Hematopoietic multipotent progenitor cell treated with erythropoietin and hydrocortisone succinate and interleukin-3 and kit ligand, for 4 days (in vitro differentiated cells): ENCODE measurements around the gene NDUFS6.

Source experiments
- DNase-seq: peaks from one replicate; pipeline ENCODE4 v3.0.0-alpha.2; 2015

The NDUFS6 gene

DNA sequence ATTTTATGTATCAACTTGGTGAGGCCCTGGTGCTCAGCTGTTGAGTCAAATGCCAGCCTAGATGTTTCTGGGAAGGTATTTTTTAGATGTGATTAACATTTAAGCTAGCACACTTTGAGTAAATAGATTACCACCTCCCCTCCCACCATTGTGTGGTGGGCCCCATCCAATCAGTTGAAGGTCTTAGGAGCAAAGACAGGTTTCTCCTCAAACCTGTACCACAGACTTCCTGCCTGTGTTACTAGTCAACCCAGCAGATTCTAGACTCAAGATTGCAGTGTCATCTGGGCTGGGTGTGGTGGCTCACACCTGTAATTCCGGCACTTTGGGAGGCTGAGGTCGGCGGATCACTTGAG is 35.3 kb upstream of the NDUFS6 start:
- no peak for DNase-seq

DNA sequence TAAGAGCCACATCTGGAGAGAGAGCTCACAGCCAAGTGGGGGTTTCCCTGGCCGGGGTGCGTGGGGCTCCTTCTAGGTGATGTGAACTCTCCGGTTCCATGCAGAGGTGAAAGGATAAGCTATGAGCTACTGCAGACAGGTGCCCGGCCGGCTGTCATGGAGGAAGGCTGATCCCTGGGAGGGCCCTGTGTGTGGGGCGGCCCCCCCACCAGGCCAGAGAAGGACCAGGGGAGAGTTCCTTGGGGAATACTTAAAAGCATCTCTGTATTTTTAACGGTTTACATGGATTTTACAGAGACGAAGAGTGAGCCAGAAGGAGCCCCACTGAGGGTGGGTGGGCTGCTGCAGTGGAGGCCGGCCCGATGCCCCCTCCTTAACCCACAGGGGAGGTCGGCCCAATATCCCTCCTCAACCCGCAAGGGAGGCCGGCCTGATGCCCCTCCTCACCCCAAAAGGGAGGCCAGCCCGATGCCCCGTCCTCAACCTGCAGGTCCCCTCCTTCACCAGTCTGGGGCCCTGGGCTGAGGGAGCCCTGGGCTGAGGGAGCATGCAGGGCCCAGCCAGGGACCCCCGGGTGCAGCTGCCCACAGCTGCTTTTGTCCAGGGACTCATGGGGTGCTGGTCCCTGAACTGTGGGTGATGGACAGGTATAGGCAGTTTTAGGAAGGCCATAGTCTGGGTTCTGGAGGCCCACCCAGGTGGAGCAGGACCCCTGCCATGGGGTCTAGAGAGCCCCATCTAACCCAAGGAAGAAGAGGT is 33.5 kb upstream of the NDUFS6 start:
- no peak for DNase-seq

DNA sequence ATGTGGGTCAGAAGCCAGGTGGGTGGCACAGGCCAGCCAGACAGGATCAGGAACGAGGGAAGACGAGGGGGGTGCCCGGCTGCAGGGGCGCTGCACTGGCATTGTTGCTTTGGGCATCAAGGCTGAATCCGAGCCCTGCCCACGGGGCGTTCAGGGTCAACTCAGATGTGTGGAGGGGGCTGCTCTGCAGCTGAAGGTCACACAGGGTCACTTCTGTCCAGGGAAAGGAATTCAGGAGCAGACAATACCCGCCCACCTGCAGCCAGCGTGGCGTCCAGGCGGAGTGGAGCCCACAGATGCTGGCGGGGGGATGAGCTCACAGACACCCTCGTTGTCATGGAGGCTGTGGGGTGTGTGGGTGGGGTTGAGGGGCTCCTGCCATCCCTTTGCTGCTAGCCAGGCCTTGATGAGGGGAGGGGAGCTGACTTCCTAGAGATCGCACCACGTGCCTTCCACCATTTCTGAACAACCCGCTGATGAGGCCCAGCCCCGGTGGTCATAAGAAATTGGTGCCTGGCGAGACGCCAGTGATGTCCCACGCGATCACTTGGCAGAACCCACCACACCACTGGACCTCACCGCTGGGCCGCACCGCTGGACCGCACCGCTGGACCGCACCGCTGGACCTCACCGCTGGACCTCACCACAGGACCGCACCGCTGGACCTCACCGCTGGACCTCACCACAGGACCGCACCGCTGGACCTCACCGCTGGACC is 32.8 kb upstream of the NDUFS6 start:
- no peak for DNase-seq

DNA sequence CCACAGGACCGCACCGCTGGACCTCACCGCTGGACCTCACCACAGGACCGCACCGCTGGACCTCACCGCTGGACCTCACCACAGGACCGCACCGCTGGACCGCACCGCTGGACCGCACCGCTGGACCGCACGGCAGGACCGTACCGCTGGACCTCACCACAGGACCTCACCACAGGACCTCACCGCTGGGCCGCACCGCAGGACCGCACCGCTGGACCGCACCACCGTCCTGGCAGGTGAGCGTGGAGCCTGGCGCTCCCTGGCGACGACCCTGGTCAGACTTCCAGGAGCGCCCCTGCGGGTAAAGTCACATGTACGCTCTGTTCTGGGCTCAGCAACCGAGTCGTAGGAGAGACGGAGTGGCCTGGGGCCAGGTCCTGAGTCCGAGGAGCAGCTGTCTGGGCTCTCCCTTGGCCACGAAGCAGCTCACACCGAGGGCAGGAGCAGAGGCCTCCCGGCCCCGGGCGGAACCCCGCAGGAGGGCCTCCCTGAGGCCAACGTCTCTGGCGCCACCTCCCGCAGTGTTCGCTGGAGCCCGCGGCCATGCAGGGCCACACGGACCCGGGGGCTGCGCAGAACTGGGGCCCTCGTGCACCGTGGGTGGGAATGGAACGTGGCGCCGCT is 32.1 kb upstream of the NDUFS6 start:
- DNase-seq = no peak

DNA sequence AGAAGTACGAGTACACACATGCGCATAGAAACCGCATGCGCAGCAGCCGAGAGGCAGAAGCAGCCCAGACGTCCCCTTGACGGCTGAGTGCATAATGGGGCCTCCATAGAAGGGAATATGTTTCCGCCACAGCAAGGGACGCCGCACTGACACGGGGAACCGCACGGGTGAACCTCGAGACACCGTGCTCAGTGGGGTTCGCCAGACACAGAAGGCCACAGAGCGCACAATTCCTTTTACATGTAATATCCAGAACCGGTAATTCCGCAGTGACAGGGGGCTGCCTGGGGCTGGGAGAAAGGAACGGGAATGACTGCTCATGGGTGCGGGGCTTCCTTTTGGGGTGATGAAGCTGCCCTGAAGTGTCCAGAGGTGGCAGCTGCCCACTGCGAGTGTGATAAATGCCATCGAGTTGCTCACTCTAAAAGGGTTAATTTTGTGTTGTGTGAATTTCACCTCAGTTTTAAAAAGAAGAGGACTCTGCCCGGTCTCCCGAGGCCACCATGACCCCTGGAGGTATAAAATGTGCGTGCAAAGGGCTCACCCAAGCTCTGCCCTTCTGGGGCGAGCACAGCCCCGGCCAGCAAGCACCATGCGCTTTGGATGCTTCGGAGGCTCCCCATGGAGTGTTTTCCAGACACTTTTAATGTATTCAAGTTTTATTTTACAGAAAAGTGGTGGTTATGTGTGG is 31.3 kb upstream of the NDUFS6 start:
- no peak for DNase-seq

DNA sequence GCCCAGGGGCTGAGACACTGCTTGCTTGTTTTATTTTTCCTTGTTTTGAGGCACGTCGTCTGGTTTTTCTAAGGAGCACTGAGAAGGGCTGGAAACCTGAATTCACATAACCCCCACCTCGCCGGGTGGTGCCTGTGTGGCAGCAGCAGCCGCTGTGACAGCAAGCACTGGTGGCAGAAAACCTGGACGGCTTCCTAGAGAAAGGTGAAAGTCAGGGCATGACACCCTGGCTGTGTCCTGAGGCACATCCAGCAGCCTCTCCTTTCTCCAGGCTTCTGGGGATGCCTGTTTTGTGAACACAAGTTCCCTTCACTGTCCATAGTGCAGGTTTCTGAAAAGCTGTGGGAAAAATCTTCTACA is 30.8 kb upstream of the NDUFS6 start:
- no peak for DNase-seq

DNA sequence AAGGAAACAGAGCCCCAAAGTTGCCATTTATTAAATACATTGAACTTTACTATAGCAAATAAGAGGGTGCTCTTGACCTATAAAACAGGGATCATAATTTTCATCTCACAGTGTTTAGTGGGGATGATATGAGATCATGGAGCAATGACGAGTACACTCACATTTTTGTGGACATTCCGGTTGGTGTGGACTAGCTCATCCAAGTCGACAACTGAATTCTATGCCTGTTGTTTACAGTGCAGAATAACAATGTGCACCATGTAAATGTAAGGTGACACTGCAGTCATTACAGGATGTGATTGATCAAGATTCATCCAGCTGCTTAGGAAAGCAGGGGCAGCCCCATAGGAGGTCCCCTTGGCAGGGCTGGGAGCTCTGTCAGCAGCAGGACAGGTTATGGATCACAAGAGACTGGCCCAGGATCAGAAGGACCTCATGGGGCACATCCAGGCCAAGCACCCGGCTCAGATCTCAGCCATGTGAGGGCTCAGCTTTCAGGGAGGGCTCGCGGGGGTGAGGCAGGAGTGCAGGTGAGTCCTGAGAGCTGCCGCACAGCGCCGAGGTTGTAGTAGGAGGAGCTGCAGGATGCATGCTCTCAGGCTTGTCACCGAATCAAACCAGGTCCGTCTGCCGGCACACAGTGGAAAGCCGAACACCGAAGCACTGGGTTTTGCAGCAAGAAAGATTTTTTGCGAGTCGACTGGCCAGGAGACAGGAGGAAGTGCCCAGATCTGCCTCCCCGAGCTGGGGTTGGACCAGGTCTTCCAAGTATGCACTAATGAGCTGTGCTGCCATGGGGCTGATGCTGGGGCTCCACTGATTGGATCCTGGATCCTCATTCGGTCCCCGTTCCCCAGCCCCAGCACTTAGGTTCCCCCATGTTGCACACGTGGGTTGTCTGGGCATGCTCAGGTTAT is 29.8 kb upstream of the NDUFS6 start:
- DNase-seq = no peak

DNA sequence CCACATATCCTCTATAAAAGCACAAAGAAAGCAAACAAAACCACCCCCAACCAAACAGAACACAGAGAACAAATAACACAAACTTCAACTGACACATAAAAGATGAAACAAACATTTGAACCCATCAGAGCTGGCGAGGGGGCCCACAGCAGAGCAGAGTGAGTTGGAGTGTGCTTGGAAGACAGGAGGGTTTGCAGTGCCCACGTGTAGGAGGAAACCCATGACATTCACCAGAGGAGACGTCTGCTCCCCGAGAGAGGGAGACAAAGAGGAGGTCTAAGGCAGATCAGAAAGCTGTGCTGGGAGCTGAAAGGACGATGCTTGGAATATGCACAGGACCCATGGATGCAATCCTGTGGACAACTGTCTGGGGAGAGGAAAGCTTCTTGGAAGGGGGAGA is 28.6 kb upstream of the NDUFS6 start:
- DNase-seq = peak; percentile 10

DNA sequence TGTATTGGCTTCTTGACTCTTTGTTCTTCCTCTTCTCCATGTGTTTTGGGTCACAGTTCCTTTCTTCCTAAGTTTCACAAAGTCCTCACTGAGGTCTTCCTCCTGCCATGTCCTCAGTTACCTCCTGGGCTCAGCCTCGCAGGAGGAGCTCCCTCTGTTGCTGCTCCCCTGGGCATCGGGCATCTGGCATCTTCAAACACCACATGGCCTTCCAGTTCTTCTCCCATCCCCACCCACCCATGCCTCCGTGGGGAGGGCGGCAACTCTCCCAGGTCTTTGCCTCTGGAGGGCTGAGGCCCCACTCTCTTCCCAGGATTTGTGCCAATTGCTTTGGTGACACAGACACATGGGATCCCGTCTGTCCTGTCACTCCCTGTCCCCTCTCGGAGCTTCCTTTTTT is 24.4 kb upstream of the NDUFS6 start:
- DNase-seq = no peak

DNA sequence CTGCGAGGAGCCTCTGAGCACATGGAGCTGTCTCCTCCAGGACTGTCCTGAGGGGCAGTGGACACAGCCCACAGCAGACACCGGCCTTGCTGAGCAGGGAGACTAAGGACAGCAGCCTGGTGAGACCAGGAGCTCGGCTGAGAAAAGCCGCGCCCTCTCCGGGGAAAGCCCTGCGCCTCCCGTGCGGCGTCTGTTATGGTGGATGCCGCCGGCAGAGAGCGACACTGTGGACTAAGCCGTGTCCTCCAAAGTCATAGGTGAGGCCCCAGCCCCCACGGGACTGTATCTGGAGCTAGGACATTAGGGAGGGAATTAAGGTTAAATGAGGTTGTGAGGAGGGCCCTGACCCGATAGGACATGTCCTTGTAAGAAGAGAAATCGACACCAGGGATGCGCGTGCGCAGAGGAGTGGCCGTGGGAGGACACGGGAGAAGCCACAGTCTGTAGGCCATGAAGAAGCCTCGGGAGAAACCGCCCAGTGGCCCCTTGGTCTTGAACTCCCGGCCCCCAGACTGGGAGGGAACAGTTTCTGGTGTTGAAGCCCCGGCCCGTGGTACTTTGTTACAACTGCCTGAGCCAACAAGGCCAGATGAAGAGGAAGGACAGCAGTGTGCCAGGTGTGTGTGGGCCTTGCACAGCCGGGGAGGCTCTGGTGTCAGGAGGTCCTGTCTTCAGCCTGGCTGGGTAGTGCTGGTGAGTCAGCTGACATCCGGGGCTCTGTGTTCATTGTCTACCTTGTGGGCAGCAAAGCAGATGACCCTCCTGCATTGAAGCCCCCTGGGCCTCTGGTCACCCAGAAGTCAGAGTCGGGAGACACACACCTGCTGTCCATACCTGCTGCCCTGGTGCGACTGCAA is 23.7 kb upstream of the NDUFS6 start:
- no peak for DNase-seq

DNA sequence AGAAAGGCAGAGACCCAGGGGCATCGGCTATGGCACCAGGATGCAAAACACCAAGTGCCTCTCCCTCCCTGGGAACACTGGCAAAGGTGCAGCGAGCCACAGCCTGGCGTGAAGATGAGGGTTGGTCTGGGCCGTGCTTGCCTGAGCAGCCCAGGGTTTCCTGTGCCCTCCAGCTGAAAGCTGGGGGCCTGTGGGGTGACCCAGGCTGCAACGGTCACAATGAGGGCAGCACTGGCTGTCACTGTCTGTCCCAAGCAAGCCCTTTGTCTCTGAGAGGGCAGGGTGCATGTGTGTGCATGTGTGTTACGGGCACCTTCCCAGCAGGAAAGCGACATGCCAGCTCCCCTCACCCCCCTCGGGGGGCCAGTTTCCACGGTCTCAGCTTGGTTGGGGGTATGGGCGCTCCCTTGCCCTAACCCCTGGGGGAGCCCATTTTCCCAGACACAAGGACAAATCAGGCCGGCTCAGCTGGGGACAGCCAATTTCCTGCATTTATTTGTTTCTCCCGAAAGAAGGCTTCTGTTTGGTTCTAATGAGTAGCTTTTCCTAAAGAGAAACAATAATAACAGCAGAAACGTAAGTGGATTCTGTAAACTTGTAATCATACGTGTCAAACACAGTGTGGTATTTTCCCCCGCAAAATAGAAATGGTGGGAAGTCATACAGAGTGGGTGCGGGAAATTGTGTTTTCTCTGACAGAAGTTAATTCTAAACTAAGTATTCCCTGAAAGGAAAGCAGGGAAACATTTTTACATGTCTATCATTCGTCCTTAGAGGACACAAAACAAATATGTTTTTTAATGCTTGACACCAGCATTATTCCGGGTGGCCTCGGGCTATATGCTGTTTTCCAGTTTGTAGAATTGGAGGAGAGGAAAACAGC is 22.8 kb upstream of the NDUFS6 start:
- DNase-seq = no peak

DNA sequence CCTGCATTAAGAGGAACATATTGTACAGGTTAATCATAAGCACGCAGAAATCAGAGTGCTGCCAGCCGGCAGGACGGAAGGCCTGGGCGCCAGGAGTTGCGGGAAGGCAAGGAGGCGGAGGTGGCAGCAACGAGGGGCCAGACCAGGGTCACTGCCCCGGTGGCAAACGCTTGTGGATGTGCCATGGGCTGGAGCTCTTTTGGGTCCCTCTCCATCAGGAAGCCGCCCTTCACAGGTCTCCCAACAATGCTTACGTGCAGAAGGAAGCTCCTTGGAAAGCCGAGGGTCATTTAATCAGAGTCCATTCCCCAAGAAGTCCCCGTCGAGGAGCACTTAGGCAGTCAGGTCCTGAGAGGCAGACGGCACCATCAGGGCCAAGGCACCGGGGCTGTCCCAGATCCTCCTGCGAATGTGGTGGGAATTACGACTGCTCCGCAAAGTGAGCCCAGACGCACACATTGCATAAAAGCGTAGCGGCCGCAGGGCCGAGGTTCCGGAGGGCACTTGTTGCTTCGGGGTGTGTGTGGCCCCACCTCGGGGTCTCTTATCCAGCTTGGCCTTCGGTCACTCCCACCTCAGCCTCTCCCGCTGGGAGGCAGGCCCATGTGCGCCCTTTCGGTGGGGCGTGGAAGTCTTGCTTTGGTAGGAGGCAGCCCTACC is 22.1 kb upstream of the NDUFS6 start:
- no peak for DNase-seq

DNA sequence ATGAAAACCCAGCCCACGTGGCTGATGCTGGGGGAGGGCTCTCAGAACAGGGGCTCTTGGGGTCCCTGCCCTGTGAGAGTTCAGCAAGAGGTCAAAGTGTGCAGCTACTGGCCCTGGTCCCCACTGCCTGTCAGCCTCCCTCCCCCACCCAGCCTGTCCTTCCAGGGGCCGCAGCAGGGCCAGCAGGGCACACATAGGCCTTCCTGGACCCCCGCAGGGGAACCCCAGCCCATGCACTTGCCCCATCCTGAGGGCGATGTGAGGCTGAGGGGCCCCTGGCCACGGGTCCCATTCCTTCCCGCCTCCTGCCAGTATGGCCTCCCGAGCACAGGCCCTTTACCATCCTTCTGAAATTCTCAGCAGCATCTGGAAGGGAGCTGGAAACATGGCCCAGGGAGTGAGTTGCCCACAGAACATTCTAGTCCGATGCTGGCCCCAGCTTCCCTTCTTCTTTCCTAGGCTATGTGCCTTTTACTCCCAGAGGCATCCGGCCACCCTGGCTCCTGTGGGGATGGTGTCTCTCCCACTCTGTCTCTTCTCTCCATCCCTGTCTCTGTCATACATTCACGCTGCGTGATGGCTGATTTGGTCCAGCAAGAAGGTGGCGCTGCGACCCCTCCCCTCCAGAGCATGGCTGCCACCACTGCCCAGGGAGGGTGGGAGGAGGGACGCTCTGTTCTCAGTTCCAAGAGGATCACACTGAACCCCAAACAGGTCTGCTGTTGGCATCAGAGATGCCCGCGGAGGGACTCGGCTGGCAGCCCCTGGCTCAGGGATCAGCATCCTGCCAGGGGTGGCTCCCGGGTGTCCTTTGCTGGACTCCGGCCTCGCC is 21.2 kb upstream of the NDUFS6 start:
- DNase-seq = no peak

DNA sequence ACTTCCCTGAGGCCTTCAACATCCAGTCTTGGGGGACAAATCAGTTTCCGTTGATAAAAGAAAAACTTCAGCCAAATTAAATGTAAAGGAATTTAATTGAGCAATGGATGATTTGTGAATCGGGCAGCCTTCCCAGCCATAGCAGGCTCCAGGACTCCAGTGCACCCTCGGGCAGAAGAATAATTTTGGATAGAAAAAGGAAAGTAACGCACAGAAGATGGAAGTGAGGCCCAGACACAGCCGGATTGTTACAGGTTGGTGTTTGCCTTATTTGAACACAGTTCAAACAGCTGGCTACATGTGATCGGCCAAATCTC is 20.6 kb upstream of the NDUFS6 start:
- DNase-seq = no peak

DNA sequence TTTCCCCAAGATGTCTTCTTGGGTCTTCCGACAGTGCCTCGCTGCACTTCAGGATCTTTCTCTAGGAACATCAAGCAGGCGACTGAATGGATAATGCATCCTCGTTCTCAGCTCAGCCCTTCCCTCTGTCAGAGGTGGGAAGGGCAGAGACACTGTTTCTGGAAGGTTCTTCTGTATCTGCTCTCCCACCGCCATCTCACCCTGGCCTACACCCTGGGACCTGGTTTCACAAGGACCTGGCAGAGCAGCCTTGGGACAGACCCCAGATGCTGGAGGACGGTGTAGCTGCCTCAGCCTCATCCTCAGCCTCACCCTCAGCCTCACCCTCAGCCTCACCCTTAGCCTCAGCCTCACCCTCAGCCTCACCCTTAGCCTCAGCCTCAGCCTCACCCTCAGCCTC is 20.1 kb upstream of the NDUFS6 start:
- no peak for DNase-seq

DNA sequence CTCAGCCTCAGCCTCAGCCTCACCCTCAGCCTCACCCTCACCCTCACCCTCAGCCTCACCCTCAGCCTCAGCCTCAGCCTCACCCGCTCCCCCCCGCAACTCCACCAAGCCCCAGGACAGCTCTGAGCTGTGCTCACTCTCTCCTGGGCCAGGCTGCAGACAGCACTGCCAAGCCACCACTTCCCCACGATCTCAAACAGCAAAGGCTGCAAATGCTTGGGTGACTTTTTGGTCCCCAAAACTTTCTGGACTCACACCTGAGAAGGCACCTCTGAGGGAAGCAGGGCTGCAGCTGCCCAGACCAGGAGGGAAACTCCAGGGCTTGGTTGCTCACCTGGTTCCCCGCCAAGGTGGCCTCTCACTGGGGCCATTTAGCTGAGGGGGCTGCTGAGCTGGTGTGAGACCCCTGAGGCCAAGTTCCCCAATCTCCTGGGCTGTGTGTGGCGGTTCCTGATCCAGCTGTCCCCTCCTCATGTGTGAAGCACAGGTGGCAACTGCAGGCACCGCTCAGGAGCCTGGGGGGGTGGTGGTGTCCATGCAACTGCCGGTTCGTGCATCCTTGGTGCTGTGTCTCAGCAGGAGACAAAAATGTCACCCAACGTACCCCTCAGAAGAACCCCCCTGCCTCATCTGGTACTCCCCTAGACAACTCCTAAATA is 19.4 kb upstream of the NDUFS6 start:
- DNase-seq = no peak

DNA sequence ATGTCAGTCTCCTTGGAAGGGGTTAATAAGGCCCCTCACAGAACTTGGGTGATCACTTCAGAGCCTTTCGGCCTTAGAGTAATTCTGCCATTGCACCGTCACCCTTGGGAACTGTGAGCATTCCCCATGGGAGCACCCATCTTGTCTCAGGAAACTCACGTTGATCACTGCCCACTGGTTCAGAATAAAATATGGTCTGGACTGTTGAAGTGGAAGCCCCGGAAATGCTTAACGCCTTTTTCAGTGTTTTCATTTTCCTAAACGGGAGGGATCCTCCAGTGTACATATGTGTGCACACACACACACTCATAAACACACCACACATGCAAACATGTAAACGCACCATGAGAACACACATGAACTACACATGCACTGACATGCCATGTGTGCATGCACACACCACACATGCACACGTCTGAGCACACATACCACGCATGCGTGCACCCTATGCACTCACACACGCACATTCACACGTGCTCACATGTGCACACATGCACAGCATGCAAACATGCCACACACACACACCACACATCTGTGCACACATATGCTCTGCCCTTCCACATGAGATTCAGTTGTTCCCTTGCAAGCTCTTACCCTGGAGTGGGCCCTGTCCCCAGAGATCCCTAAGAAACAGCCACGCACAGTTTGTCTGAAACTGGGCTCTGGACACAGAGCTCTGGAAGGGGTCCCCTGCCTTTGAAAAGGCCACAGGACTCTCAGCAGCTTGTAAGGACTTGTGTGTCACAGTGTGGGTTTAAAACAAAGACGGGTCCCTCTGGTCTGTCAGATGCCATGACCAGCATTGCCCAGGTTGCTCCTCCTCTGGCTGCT is 18.6 kb upstream of the NDUFS6 start:
- DNase-seq = no peak

DNA sequence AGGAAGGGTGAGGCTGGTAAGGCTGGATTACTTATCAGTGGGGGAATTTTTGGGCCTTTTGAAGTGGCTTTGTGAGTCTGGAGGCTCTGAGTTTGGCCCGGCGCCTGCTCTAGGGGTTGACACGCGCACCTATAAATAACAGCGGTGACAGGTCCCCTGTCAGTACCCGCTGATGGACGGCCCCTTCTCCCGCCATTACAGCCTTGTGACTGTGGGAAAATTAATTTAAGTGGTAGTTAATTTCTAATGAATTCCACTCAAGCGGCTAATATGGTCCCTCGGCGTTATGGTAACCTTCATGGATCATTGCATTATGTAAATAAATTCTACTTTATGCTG is 18.0 kb upstream of the NDUFS6 start:
- DNase-seq = peak; percentile 7
